ENCODE data around the gene TMEM45A.
A peak's percentile ranks its signal among the peaks of the same experiment; 100 is the strongest.
"Not testable (repeated sequence)": the region's sequence is repeated elsewhere in the genome, so short reads cannot be mapped to it uniquely, and the experiment has no call there.

The TMEM45A gene

GRCh38 chr3:100492059-100493006 lies at the start of gene TMEM45A:
Gene TMEM45A, plus strand, starts transcription at chr3:100492619. Its CDS starts 62,593 bp downstream, at chr3:100555212.
- DNase-seq (ENCODE audit: low spot score): peak; percentile 78

- DNase-seq (ENCODE audit: low spot score): no peak
Observed at GRCh38 chr3:100443690-100444089, 48.7 kb upstream of the TMEM45A start.

GRCh38 chr3:100447067-100447466 lies 45.4 kb upstream of the TMEM45A start:
- not testable (repeated sequence) for DNase-seq (ENCODE audit: low spot score)

GRCh38 chr3:100448079-100448478 lies 44.3 kb upstream of the TMEM45A start:
- no peak for DNase-seq (ENCODE audit: low spot score)

- DNase-seq (ENCODE audit: low spot score): no peak
Observed at GRCh38 chr3:100449214-100449613, 43.2 kb upstream of the TMEM45A start.

- DNase-seq (ENCODE audit: low spot score): no peak
Observed at GRCh38 chr3:100454677-100455076, 37.7 kb upstream of the TMEM45A start.

GRCh38 chr3:100455841-100456550 lies 36.4 kb upstream of the TMEM45A start:
- no peak for DNase-seq (ENCODE audit: low spot score)

GRCh38 chr3:100456745-100457144 lies 35.7 kb upstream of the TMEM45A start:
- DNase-seq (ENCODE audit: low spot score): no peak

- no peak for DNase-seq (ENCODE audit: low spot score)
Observed at GRCh38 chr3:100457811-100458210, 34.6 kb upstream of the TMEM45A start.

- DNase-seq (ENCODE audit: low spot score): no peak
Observed at GRCh38 chr3:100458814-100459213, 33.6 kb upstream of the TMEM45A start.

- peak; percentile 48 for DNase-seq (ENCODE audit: low spot score)
Observed at GRCh38 chr3:100463002-100463401, 29.4 kb upstream of the TMEM45A start.

GRCh38 chr3:100463646-100464155 lies 28.7 kb upstream of the TMEM45A start:
- no peak for DNase-seq (ENCODE audit: low spot score)

GRCh38 chr3:100465892-100466777 lies 26.3 kb upstream of the TMEM45A start:
- no peak for DNase-seq (ENCODE audit: low spot score)

GRCh38 chr3:100467133-100467532 lies 25.3 kb upstream of the TMEM45A start:
- DNase-seq (ENCODE audit: low spot score): no peak

GRCh38 chr3:100468676-100469075 lies 23.7 kb upstream of the TMEM45A start:
- no peak for DNase-seq (ENCODE audit: low spot score)

- DNase-seq (ENCODE audit: low spot score): no peak
Observed at GRCh38 chr3:100470951-100471350, 21.5 kb upstream of the TMEM45A start.

- DNase-seq (ENCODE audit: low spot score): no peak
Observed at GRCh38 chr3:100471444-100471843, 21.0 kb upstream of the TMEM45A start.

GRCh38 chr3:100477851-100478360 lies 14.5 kb upstream of the TMEM45A start:
- not testable (repeated sequence) for DNase-seq (ENCODE audit: low spot score)

- DNase-seq (ENCODE audit: low spot score): not testable (repeated sequence)
Observed at GRCh38 chr3:100478521-100478920, 13.9 kb upstream of the TMEM45A start.

- DNase-seq (ENCODE audit: low spot score): no peak
Observed at GRCh38 chr3:100480081-100480480, 12.3 kb upstream of the TMEM45A start.

GRCh38 chr3:100482176-100482575 lies 10.2 kb upstream of the TMEM45A start:
- DNase-seq (ENCODE audit: low spot score): no peak

GRCh38 chr3:100483529-100483928 lies 8.9 kb upstream of the TMEM45A start:
- DNase-seq (ENCODE audit: low spot score): no peak
